DOHH2 (cell line): ENCODE measurements around the gene PDIA4.
"Not testable (repeated sequence)": the region's sequence is repeated elsewhere in the genome, so short reads cannot be mapped to it uniquely, and the experiment has no call there.

ENCODE experiments used
- H3F3A ChIP-seq: fragments of 200-600 bp; sonication (generic), shearing (Covaris generic); 2 replicates; pipeline ENCODE4 v1.6.0; 2016; ENCODE audit warnings: antibody characterized with exemption, mild to moderate bottlenecking; ENCODE audit not compliant: control insufficient read depth, insufficient read depth
- H3K27ac ChIP-seq: fragments of 200-600 bp; sonication (generic); 2 replicates; pipeline ENCODE4 v1.5.1; 2014; ENCODE audit warnings: low read depth, mild to moderate bottlenecking, low read length, moderate library complexity
- H3K27me3 ChIP-seq: fragments of 200-600 bp; sonication (generic); 2 replicates; pipeline ENCODE4 v1.6.1; 2014; ENCODE audit warnings: mild to moderate bottlenecking, low read length, mixed read lengths; ENCODE audit not compliant: control insufficient read depth
- H3K36me3 ChIP-seq: fragments of 200-600 bp; sonication (generic); 2 replicates; pipeline ENCODE4 v1.6.1; 2014; ENCODE audit warnings: mild to moderate bottlenecking, low read length, moderate library complexity, mixed read lengths; ENCODE audit not compliant: control insufficient read depth
- H3K4me1 ChIP-seq: fragments of 200-600 bp; sonication (generic); 2 replicates; pipeline ENCODE4 v1.6.1; 2014; ENCODE audit warnings: mild to moderate bottlenecking, low read length, mixed read lengths; ENCODE audit not compliant: control insufficient read depth
- H3K4me2 ChIP-seq: fragments of 200-600 bp; sonication (generic); 2 replicates; pipeline ENCODE4 v1.6.0; 2014; ENCODE audit warnings: mild to moderate bottlenecking, low read length, moderate library complexity
- H3K4me3 ChIP-seq: fragments of 200-600 bp; sonication (generic); 2 replicates; pipeline ENCODE4 v1.5.1; 2014; ENCODE audit warnings: mild to moderate bottlenecking, low read length, mixed read lengths
- H3K79me2 ChIP-seq: fragments of 200-600 bp; sonication (generic); 2 replicates; pipeline ENCODE4 v1.6.1; 2014; ENCODE audit warnings: mild to moderate bottlenecking, low read length, mixed read lengths; ENCODE audit not compliant: control insufficient read depth
- H3K9me2 ChIP-seq: fragments of 200-600 bp; sonication (generic); replicated peaks from 2 replicates; pipeline ENCODE4 v1.6.1; 2014; ENCODE audit warnings: mild to moderate bottlenecking, low read length, mixed read lengths; ENCODE audit not compliant: control insufficient read depth
- H3K9me3 ChIP-seq: fragments of 200-600 bp; sonication (generic); 2 replicates; pipeline ENCODE4 v1.6.1; 2014; ENCODE audit warnings: antibody characterized with exemption, low read length, mixed read lengths; ENCODE audit not compliant: control insufficient read depth, insufficient read depth
- H4K20me1 ChIP-seq: fragments of 200-600 bp; sonication (generic); 2 replicates; pipeline ENCODE4 v1.6.0; 2014; ENCODE audit warnings: low read depth, mild to moderate bottlenecking, antibody characterized with exemption, low read length, moderate library complexity; ENCODE audit not compliant: control insufficient read depth, insufficient read depth
- CTCF ChIP-seq: fragments of 200-600 bp; sonication (generic); IDR thresholded peaks from one replicate; pipeline ENCODE4 v1.5.1; 2014; ENCODE audit warnings: antibody characterized with exemption, mild to moderate bottlenecking, low read depth, low read length; ENCODE audit not compliant: poor library complexity, severe bottlenecking
- EZH2phosphoT487 ChIP-seq: fragments of 200-600 bp; sonication (generic); IDR thresholded peaks from 2 replicates; pipeline ENCODE4 v1.6.1; 2017; ENCODE audit warnings: borderline replicate concordance, mild to moderate bottlenecking, antibody characterized with exemption, low read length, moderate library complexity, mixed read lengths

PDIA4 gene

GRCh38 chr7:149031353-149031910 lies 3.1 kb upstream of the PDIA4 start:
- Histone ChIP-seq H3K27ac (no peak overlapping the region), H3K36me3 (peaks cover 9% of the 10 kb centered on the region), H3K79me2 (peaks cover 23% of the 10 kb centered on the region), H3K4me3 (no peak overlapping the region), H3K9me2 (no peaks in the 10 kb centered on the region), H4K20me1 (0 out of 2 replicates have a peak, but pooled peaks cover 5% of the 10 kb centered on the region), H3K9me3 (peaks cover 3% of the 10 kb centered on the region; the same call in 1 of the 2 replicates), H3K4me2 (no peak overlapping the region), H3K4me1 (peaks cover 18% of the 10 kb centered on the region), H3F3A (peaks cover 2% of the 10 kb centered on the region; the same call in 1 of the 2 replicates), H3K27me3 (no peaks in the 10 kb centered on the region)
- TF ChIP-seq CTCF = no peak

GRCh38 chr7:149030439-149030838 lies 2.1 kb upstream of the PDIA4 start:
- H3K27me3 ChIP-seq, H3K27ac ChIP-seq, H3K9me3 ChIP-seq, H4K20me1 ChIP-seq, H3K4me3 ChIP-seq, H3K4me2 ChIP-seq, H3K9me2 ChIP-seq, H3F3A ChIP-seq: not testable (repeated sequence)
- H3K79me2 ChIP-seq = peaks cover 33% of the 10 kb centered on the region
- H3K4me1 ChIP-seq = peaks cover 28% of the 10 kb centered on the region
- H3K36me3 ChIP-seq = peaks cover 19% of the 10 kb centered on the region

GRCh38 chr7:149027611-149028345 lies 527 bp downstream of the PDIA4 start:
- Histone ChIP-seq H3K27me3 (no peaks in the 10 kb centered on the region), H3F3A (peaks cover 2% of the 10 kb centered on the region; the same call in 1 of the 2 replicates), H3K4me1 (peaks cover 31% of the 10 kb centered on the region), H3K79me2 (peaks cover 59% of the 10 kb centered on the region), H3K36me3 (peaks cover 38% of the 10 kb centered on the region), H4K20me1 (0 out of 2 replicates have a peak, but pooled peaks cover 13% of the 10 kb centered on the region), H3K9me2 (no peaks in the 10 kb centered on the region), H3K9me3 (no peaks in the 10 kb centered on the region), H3K27ac (peak overlapping the region; percentile 75), H3K4me2 (peak overlapping the region; percentile 78), H3K4me3 (peak overlapping the region; percentile 80)
- TF ChIP-seq EZH2phosphoT487 = no peak
- no peak for TF ChIP-seq CTCF

- H3K4me3 ChIP-seq = peak overlapping the region; percentile 80
- peaks cover 2% of the 10 kb centered on the region; the same call in 1 of the 2 replicates for H3F3A ChIP-seq
- 0 out of 2 replicates have a peak, but pooled peaks cover 13% of the 10 kb centered on the region for H4K20me1 ChIP-seq
- peaks cover 66% of the 10 kb centered on the region for H3K79me2 ChIP-seq
- H3K9me3 ChIP-seq = no peaks in the 10 kb centered on the region
- peak overlapping the region; percentile 75 for H3K27ac ChIP-seq
- no peak for TF ChIP-seq CTCF
- TF ChIP-seq EZH2phosphoT487 = no peak
- H3K4me2 ChIP-seq = peak overlapping the region; percentile 78
- H3K27me3 ChIP-seq = no peaks in the 10 kb centered on the region
- H3K9me2 ChIP-seq = no peaks in the 10 kb centered on the region
- peaks cover 31% of the 10 kb centered on the region for H3K4me1 ChIP-seq
- peaks cover 42% of the 10 kb centered on the region for H3K36me3 ChIP-seq
Measured at GRCh38 chr7:149027055-149027454, 1.2 kb downstream of the PDIA4 start.
